PC-9 (cell line): ENCODE measurements around the gene CCR7. TPM values are rescaled to one million over a fixed set of nuclear protein-coding genes. Genes with fewer than 3 reads are reported as not detected.

ENCODE experiments used
- BruUV-seq: library from RNA; stranded (reverse); fragments of 400-500 nt; replicated peaks from 2 replicates; lab custom pipeline; 2021; lab: Mats Ljungman, UMichigan
- CTCF ChIA-PET: fragments of 300-600 bp; sonication (Branson Sonifier 250); formaldehyde crosslinking; loops from one replicate; lab custom pipeline; 2022; ENCODE audit warnings: antibody characterized with exemption; lab: Charles Lee
- POLR2A ChIA-PET: fragments of 300-600 bp; sonication (Branson Sonifier 250); formaldehyde crosslinking; loops from one replicate; lab custom pipeline; 2022; ENCODE audit warnings: antibody characterized with exemption; ENCODE audit not compliant: unreplicated experiment; lab: Charles Lee
- DNase-seq, 2 experiments: peaks; one replicate each; pipeline versions ENCODE4 v3.0.0 to v3.0.0-alpha.2; 2015 to 2022; ENCODE audit warnings: mixed read lengths in 1 of 2
- H2AFZ ChIP-seq: fragments of 200-600 bp; sonication (generic); 2 replicates; pipeline ENCODE4 v1.8.1; 2017; ENCODE audit warnings: antibody characterized with exemption
- H3F3A ChIP-seq: fragments of 200-600 bp; sonication (generic); 2 replicates; pipeline ENCODE4 v1.8.1; 2017; ENCODE audit warnings: antibody characterized with exemption, mild to moderate bottlenecking, low read depth; ENCODE audit not compliant: insufficient read depth
- H3K27ac ChIP-seq: fragments of 200-600 bp; sonication (generic); 2 replicates; pipeline ENCODE4 v1.6.1; 2016; ENCODE audit warnings: mixed run types
- H3K27me3 ChIP-seq: fragments of 200-600 bp; sonication (generic); 2 replicates; pipeline ENCODE4 v1.6.1; 2016; ENCODE audit warnings: low read depth, mixed run types; ENCODE audit not compliant: insufficient read depth
- H3K36me3 ChIP-seq: fragments of 200-600 bp; sonication (generic); 2 replicates; pipeline ENCODE4 v1.6.1; 2016; ENCODE audit warnings: low read depth, mixed run types
- H3K4me1 ChIP-seq: fragments of 200-600 bp; sonication (generic); replicated peaks from 2 replicates; pipeline ENCODE4 v1.6.1; 2016; ENCODE audit warnings: mixed run types; ENCODE audit not compliant: insufficient read depth
- H3K4me2 ChIP-seq: fragments of 200-600 bp; sonication (generic); 2 replicates; pipeline ENCODE4 v1.6.1; 2017; ENCODE audit warnings: mixed run types
- H3K4me3 ChIP-seq: fragments of 200-600 bp; sonication (generic); 2 replicates; pipeline ENCODE4 v1.6.1; 2016; ENCODE audit warnings: mixed run types
- H3K79me2 ChIP-seq: fragments of 200-600 bp; sonication (generic); 2 replicates; pipeline ENCODE4 v1.6.1; 2017; ENCODE audit warnings: low read depth, mixed run types
- H3K9me2 ChIP-seq: fragments of 200-600 bp; sonication (generic); 2 replicates; pipeline ENCODE4 v1.8.1; 2017; ENCODE audit warnings: mild to moderate bottlenecking; ENCODE audit not compliant: insufficient read depth
- H3K9me3 ChIP-seq: fragments of 200-600 bp; sonication (generic); 2 replicates; pipeline ENCODE4 v1.8.1; 2016; ENCODE audit warnings: low read depth; ENCODE audit not compliant: insufficient read depth
- H4K20me1 ChIP-seq: fragments of 200-600 bp; sonication (generic); 2 replicates; pipeline ENCODE4 v1.8.1; 2017; ENCODE audit not compliant: insufficient read depth
- EZH2 ChIP-seq: fragments of 200-600 bp; sonication (generic); IDR thresholded peaks from 2 replicates; pipeline ENCODE4 v1.8.0; 2017; ENCODE audit warnings: antibody characterized with exemption, low read depth
- intact Hi-C: fragments of 100-400 bp; cut with micrococcal nuclease; formaldehyde crosslinking; loops from one replicate; pipeline ENCODE4 v1.10.0; 2022; ENCODE audit not compliant: unreplicated experiment
- total RNA-seq: library from RNA; stranded (reverse); gene quantifications from 2 replicates; pipeline ENCODE4 v1.2.3, GENCODE V29; 2021
- TF ChIP-seq, protein P1 (sequence below): fragments of 200-600 bp; sonication (generic); conservative IDR thresholded peaks from 2 replicates; pipeline ENCODE4 v1.6.1; 2017; ENCODE audit warnings: mixed run types, antibody characterized with exemption, mild to moderate bottlenecking, moderate library complexity

The CCR7 gene
- total RNA-seq, 1 experiment from 2014 or later: not detected

DNA sequence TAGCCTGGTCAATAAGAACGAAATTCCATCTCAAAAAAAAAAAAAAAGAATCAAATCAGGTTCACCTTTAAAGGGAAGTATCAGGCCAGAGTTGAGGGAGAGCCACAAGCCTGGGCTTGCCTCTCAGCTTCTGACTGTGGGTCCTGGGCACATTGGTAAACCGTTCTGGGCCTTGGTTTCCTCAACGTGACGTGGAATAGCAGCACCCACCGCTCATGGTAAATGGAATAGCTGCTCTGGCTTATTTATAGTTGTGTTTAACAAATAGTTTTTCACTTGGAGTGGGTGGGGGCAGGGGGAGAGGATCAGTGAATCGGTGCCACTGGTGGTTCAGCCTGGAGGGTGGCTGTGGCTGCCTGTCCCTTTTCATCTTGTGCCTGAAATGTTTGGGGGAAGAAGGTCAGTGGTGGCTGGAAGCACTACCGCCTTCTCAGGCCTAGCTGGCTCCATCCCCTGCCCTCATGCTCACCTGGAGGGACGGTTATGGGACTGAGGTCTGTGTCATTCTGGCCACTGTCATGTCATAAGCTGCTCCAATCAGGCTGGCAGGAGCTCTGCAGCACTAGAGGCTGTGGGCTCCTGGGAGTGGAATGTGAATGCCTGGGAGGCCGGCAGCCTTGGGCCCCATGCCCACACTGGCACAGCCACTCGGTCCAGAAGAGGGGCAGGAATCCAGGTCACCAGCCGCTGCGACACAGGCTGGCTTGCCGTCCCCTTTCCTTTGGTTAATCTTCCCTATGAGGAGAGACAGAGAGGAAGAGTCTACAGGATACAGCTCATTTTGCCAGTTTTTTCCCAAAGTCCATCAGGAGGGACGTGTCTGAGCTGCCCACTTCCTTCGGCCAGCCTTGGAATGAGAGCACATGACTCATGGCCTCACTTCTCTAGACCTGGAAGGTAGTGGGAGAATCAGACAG lies 27.0 kb downstream of the CCR7 start:
- Histone ChIP-seq H2AFZ (no peak overlapping the region), H3K36me3 (no peaks in the 10 kb centered on the region), H3K79me2 (no peaks in the 10 kb centered on the region), H3K9me3 (no peaks in the 10 kb centered on the region), H3K4me1 (peaks cover 5% of the 10 kb centered on the region), H3K27me3 (no peaks in the 10 kb centered on the region), H3F3A (0 out of 2 replicates have a peak, but pooled peaks cover 6% of the 10 kb centered on the region), H4K20me1 (no peaks in the 10 kb centered on the region), H3K27ac (no peak overlapping the region), H3K4me3 (no peak overlapping the region), H3K4me2 (no peak overlapping the region), H3K9me2 (no peaks in the 10 kb centered on the region)
- BruUV-seq: no TSS peak
- no peak for DNase-seq
- POLR2A ChIA-PET: no interaction called here
- intact Hi-C loops: no loop called here
- CTCF ChIA-PET: interaction anchor here (1.2 kb wide), 1 partner anchor 22 kb away, joined by 3 read pairs; no protein-coding TSS in a partner anchor
- TF ChIP-seq, protein P1, sequence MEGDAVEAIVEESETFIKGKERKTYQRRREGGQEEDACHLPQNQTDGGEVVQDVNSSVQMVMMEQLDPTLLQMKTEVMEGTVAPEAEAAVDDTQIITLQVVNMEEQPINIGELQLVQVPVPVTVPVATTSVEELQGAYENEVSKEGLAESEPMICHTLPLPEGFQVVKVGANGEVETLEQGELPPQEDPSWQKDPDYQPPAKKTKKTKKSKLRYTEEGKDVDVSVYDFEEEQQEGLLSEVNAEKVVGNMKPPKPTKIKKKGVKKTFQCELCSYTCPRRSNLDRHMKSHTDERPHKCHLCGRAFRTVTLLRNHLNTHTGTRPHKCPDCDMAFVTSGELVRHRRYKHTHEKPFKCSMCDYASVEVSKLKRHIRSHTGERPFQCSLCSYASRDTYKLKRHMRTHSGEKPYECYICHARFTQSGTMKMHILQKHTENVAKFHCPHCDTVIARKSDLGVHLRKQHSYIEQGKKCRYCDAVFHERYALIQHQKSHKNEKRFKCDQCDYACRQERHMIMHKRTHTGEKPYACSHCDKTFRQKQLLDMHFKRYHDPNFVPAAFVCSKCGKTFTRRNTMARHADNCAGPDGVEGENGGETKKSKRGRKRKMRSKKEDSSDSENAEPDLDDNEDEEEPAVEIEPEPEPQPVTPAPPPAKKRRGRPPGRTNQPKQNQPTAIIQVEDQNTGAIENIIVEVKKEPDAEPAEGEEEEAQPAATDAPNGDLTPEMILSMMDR: no peak
- no peak for TF ChIP-seq EZH2

DNA sequence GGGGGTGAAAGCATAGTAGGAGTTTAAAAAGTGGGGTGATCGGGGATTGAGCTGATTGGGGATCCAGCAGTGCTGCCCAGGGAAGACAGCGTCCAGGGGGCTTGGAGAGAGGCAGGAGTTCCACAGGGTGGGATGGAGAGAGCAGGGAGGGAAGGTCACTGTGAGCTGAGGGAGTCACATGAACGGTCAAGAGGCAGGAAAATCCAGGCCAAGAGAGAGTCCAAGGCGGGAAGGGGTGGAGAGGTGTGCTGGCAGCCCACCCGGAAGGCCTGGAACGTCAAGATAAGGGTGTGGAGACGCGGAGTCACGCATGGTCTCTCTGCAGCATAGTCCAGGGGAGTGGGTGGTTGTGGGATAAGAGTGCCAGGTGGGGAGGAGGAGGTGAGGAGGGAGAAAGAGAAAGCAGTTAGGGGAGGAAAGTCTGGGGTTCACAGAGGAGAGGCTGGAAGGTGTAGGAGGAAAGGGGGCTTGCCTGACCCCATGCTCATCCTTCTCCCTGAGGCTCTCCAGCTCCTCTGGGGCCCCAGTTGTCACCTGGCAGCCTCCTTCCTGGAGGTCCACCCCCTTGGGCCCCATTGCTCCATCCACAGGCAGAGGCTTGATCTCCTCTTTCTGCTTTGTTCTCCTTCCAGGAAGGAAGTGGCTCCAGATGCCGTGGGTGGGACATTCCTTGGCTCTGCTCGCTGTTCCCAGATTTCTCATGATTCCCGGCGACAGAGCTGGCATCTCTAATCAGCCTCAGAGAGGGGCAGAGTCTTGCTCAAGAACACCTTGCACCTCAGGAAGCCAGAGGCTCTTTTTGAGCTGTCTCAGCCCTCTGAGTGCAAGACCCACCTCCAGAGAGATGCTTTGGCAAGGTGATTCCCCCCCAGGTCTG lies 28.7 kb downstream of the CCR7 start:
- Histone ChIP-seq H3K27ac (no peak overlapping the region), H3K27me3 (no peaks in the 10 kb centered on the region), H3K79me2 (no peaks in the 10 kb centered on the region), H3K4me1 (peaks cover 19% of the 10 kb centered on the region), H3F3A (peaks cover 21% of the 10 kb centered on the region; the same call in 1 of the 2 replicates), H2AFZ (no peak overlapping the region), H3K36me3 (no peaks in the 10 kb centered on the region), H3K9me2 (no peaks in the 10 kb centered on the region), H4K20me1 (no peaks in the 10 kb centered on the region), H3K9me3 (no peaks in the 10 kb centered on the region), H3K4me2 (no peak overlapping the region), H3K4me3 (no peak overlapping the region)
- ChIA-PET CTCF (interaction anchor here (0.6 to 0.9 kb wide), 2 partner anchors 20 to 116 kb away, joined by 3 read pairs; no protein-coding TSS in a partner anchor), POLR2A (no interaction called here)
- no peak for TF ChIP-seq EZH2
- TF ChIP-seq, protein P1: no peak
- DNase-seq: no peak
- BruUV-seq: no TSS peak
- intact Hi-C loops: no loop called here

DNA sequence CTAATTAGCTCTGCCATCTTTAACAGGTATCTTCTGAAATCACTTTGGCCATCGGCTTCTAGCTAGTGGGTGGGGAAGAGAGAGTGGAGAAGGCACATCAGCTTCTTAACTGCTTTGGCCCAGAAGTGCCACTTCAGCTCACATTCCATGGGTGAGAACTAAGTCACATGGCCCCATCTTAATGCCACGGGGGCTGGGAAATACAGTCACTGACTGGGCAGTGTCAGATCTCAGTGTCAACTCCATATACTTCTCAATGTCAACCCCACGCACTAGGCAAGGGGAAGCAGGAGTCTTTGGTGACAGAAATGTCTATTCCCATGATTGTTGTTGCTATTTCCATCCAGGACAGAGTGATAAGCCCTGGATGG lies 29.4 kb downstream of the CCR7 start:
- Histone ChIP-seq H3K9me2 (no peaks in the 10 kb centered on the region), H3K4me3 (no peak overlapping the region), H3K4me1 (peaks cover 21% of the 10 kb centered on the region), H3K36me3 (no peaks in the 10 kb centered on the region), H4K20me1 (no peaks in the 10 kb centered on the region), H2AFZ (no peak overlapping the region), H3F3A (peaks cover 23% of the 10 kb centered on the region; the same call in 1 of the 2 replicates), H3K4me2 (no peak overlapping the region), H3K27ac (no peak overlapping the region), H3K27me3 (no peaks in the 10 kb centered on the region), H3K9me3 (no peaks in the 10 kb centered on the region), H3K79me2 (no peaks in the 10 kb centered on the region)
- DNase-seq: no peak
- TF ChIP-seq, protein P1: no peak
- no peak for TF ChIP-seq EZH2
- ChIA-PET POLR2A (no interaction called here), CTCF (interaction anchor here (0.5 to 1.2 kb wide), 2 partner anchors 24 to 313 kb away, joined by 3 to 5 read pairs; no protein-coding TSS in a partner anchor)
- intact Hi-C loops: no loop called here
- BruUV-seq: no TSS peak
